Aorta (tissue), 5 donors: Measurements from ENCODE around the gene TRIM15. TPM values are rescaled to one million over a fixed set of nuclear protein-coding genes. Genes with fewer than 3 reads are reported as not detected.
"Not testable (repeated sequence)": the region's sequence is repeated elsewhere in the genome, so short reads cannot be mapped to it uniquely, and the experiment has no call there.

Source experiments
- ATAC-seq: fragments of 200-7000 bp; cut with Tn5 transposase; one replicate; pipeline ENCODE4 v1.9.1; 2022; ENCODE audit warnings: moderate library complexity; ENCODE audit not compliant: low FRiP score
- DNase-seq, 2 donors: peaks; one replicate each; pipeline ENCODE4 v3.0.0-alpha.2; 2020
- H3K27ac ChIP-seq, 2 donors: one replicate each; pipeline ENCODE4 v1.5.1; 2013; ENCODE audit warnings: low read length in 2 of 2, mild to moderate bottlenecking in 2 of 2, moderate library complexity in 2 of 2, control low read depth in 1 of 2, inconsistent platforms in 1 of 2, low read depth in 1 of 2
- H3K27me3 ChIP-seq, 2 donors: one replicate each; pipeline ENCODE4 v1.6.1; 2013; ENCODE audit warnings: control low read depth in 1 of 2, low read length in 1 of 2, mild to moderate bottlenecking in 1 of 2, moderate library complexity in 1 of 2; ENCODE audit not compliant: insufficient read depth in 2 of 2, control insufficient read depth in 1 of 2
- H3K36me3 ChIP-seq, 2 donors: one replicate each; pipeline ENCODE4 v1.6.1; 2013; ENCODE audit warnings: control low read depth in 1 of 2, low read length in 1 of 2, mild to moderate bottlenecking in 1 of 2; ENCODE audit not compliant: insufficient read depth in 2 of 2, control insufficient read depth in 1 of 2
- H3K4me1 ChIP-seq, 2 donors: one replicate each; pipeline ENCODE4 v1.6.1; 2013; ENCODE audit warnings: low read length in 2 of 2, control low read depth in 1 of 2, mild to moderate bottlenecking in 1 of 2, moderate library complexity in 1 of 2; ENCODE audit not compliant: insufficient read depth in 2 of 2, control insufficient read depth in 1 of 2
- H3K4me3 ChIP-seq, 2 donors: one replicate each; pipeline ENCODE4 v1.5.1; 2013; ENCODE audit warnings: low read length in 2 of 2, control low read depth in 1 of 2, mild to moderate bottlenecking in 1 of 2
- H3K9me3 ChIP-seq: one replicate; pipeline ENCODE4 v1.6.1; 2013; ENCODE audit warnings: mild to moderate bottlenecking, low read length; ENCODE audit not compliant: control insufficient read depth
- WGBS, 2 donors: extraction: QIAGEN DNeasy Blood & Tissue Kit; methylation state at CpG; one replicate each; pipeline ENCODE4 v1.1.7; 2013; 5-methylcytosine and 5-hydroxymethylcytosine counted together
- intact Hi-C, 2 donors: fragments of 100-400 bp; cut with DNase I; formaldehyde crosslinking; loops; one replicate each; pipeline versions ENCODE4 v1.14.2 to v1.15.0; 2022
- long read RNA-seq, 2 donors: library from polyadenylated mRNA; unstranded; transcript quantifications; one replicate each; pipeline ENCODE4 v2.0.0, GENCODE V29; 2020 to 2021
- polyA plus RNA-seq, 2 donors: library from polyadenylated mRNA; stranded (reverse); fragments of 200-250 nt; gene quantifications; one replicate each; pipeline ENCODE4 v1.2.3, GENCODE V29; 2013
- total RNA-seq, 2 donors: library from RNA; stranded (reverse); fragmentation: NEBNext Ultra II Directional; extraction: Animal tissue kit (Norgen Biotek cat#: 25700); gene quantifications; one replicate each; pipeline ENCODE4 v1.2.1, GENCODE V29; 2021
- donor health status: healthy with polysubstance abuse.
- donor health status: Bipolar disorder and iron deficiency.
- donor health status: DM: no; HTN: no; CAD: no.
- donor health status: DM: no; HTN: no; CAD: no.
- donor health status: DM: yes; HTN: yes; CAD: no.

The TRIM15 gene
- total RNA-seq, result not detected
- polyA plus RNA-seq, result 1 to 10 TPM; 1.6 to 7.0 TPM
- long read RNA-seq, donor 1, result 0 reads
- long read RNA-seq, donor 2, result 0 reads

DNA sequence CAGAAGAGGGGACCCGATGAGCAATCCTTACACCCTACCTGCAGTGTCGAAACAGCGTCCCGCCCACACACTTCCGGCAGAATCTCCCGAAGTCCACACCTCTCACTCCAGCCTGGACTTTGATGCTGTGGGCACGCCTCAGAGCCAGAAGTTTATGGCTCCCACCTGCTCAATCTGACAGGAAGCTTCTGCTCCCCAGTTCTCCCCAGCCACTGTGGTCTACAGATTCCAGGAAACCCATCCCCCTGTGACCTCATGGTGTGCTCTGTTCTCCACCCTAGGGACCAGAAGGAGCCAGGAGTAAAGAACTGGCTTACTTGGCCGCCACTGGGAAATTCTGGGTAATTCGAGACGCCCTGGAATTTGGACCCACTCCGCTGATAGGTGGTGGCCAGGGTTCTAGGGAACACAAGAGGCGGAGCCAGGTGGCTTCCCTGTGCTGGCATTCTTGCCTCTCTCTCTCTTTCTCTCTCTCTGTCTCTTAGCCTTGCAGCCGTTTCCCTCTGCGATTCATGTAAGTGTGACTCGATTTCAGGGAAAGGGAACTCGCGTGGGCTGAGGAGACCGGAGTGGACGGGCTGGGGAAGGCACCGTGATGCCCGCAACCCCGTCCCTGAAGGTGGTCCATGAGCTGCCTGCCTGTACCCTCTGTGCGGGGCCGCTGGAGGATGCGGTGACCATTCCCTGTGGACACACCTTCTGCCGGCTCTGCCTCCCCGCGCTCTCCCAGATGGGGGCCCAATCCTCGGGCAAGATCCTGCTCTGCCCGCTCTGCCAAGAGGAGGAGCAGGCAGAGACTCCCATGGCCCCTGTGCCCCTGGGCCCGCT lies at the start of gene TRIM15:
Gene TRIM15, plus strand, starts transcription at position 457 of the 828 bp plus-strand sequence. Its CDS starts 139 bp downstream, at position 596.
- no peak within 1 kb of the TSS for H3K27ac ChIP-seq
- DNase-seq (no peak), ATAC-seq (no peak)
- H3K27me3 ChIP-seq, result no peaks in the 10 kb centered on the region
- WGBS, 2 donors, result 76 to 79% methylated on average over 31 of the region's 31 CpGs
- no peaks in the 10 kb centered on the region for H3K4me1 ChIP-seq
- no peaks in the 10 kb centered on the region for H3K36me3 ChIP-seq
- intact Hi-C loops, result no loop called here
- H3K4me3 ChIP-seq, result no peak within 1 kb of the TSS
- no peaks in the 10 kb centered on the region for H3K9me3 ChIP-seq

DNA sequence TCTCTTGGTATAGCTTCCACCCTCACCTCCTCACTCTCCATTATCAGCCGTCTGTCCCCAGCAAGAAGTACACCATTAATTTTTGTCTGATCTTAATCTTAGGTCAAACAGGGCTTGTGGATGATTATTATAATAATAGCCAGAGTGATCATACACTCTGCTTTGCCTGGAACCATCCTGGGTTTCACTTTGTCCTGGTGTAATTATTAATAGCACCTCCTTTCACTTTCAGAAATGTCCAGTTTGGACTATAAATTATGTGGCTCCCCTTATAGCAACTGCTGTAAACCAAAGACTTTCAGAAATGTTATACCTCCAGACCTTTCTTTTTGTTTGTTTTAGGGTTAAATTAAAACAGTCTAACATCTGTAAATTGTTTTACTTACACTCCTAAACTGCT lies 49.5 kb upstream of the TRIM15 start:
- 65 to 81% methylated on average over 1 of the region's 1 CpG for whole genome bisulfite sequencing, 2 donors
- intact Hi-C loops, result no loop called here
- no peaks in the 10 kb centered on the region for H3K4me1 ChIP-seq
- H3K27me3 ChIP-seq, result no peaks in the 10 kb centered on the region
- no peak overlapping the region for H3K4me3 ChIP-seq
- ATAC-seq (no peak), DNase-seq (no peak)
- no peaks in the 10 kb centered on the region for H3K36me3 ChIP-seq
- H3K27ac ChIP-seq, result no peak overlapping the region
- no peaks in the 10 kb centered on the region for H3K9me3 ChIP-seq

DNA sequence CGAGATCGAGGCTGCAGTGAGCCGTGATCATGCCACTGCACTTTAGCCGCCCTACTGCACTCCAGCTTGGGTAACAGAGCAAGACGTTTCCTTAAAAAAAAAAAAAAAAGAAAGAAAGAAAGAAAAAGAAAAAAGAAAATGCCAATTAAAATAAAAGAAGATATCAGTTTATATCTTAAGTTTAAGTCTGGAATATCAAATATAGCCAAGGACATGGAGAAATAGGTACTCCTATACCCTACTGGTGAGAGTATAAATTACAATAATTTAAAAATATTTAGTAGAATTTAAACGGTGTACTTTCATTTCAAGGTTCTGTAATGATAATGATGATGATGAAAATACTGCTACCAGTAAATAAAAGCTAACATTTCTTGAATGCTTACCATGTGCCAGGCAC lies 46.6 kb upstream of the TRIM15 start:
- no peaks in the 10 kb centered on the region for H3K27me3 ChIP-seq
- intact Hi-C loops, result no loop called here
- WGBS, 2 donors, result 76 to 78% methylated on average over 6 of the region's 6 CpGs
- no peaks in the 10 kb centered on the region for H3K4me1 ChIP-seq
- H3K27ac ChIP-seq, result no peak overlapping the region
- ATAC-seq (no peak), DNase-seq (no peak)
- no peaks in the 10 kb centered on the region for H3K9me3 ChIP-seq
- no peaks in the 10 kb centered on the region for H3K36me3 ChIP-seq
- H3K4me3 ChIP-seq, result no peak overlapping the region

DNA sequence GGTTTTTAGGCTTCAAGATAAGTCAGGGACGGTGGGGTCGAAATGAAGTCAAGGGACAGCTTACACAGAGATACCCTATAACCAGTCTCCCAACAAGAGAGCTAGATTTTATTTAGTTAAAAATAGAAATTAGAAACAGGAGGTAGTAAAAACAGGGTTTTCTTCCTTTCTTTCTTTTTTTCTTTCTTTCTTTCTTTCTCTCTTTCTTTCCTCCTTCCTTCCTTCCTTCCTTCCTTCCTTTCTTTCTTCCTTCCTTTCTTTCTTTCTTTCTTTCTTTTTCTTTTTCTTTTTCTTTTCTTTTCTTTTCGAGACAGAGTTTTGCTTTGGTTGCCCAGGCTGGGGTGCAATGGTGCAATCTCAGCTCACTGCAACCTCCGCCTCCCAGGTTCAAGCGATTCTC lies 44.7 kb upstream of the TRIM15 start:
- DNase-seq, H3K36me3 ChIP-seq, H3K4me3 ChIP-seq, ATAC-seq, intact Hi-C loops, H3K4me1 ChIP-seq, H3K9me3 ChIP-seq, H3K27ac ChIP-seq, H3K27me3 ChIP-seq: not testable (repeated sequence)
- 90 to 94% methylated on average over 5 of the region's 5 CpGs for WGBS, 2 donors

DNA sequence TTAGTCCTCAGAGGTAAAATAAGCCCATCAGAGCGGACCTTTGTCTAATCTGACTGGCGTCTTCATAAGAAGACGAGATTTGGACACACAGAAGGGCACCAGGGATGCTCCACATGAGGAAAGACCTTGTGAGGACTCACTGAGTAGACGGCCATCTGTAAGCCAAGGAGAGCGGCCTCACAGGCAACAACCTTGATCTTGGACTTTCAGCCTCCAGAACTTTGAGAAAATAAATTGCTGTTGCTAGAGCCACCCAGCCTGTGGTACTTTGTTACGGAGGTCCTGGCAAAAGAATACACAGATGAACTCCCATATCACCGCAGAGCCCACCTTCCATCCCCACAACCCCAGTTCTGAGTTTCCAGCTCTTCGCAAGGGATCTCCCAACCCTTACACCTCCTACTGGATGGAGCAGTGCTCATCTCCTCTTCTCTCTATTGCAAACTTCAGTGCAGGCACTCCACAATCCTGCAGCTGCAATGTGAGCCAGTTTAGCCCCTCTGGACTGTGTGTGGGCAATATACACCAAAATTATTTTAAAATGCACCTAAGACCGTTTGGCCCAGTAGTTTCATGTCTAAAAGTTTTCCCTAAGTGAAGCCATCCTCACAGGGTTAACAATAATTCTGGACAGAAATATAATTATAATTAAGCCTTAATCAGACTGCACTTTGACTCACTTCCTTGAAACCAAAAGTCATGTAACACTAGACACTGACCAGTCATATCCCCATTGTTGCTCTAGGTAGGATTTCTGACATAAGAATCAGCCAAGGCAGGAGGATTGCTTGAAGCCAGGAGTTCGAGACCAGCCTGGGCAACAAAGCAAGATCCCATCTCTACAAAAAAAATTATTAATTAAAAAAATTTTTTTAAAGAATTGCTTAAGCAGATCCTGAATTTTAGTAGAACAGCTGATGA lies 41.6 kb upstream of the TRIM15 start:
- no peak overlapping the region for H3K27ac ChIP-seq
- DNase-seq, result no peak
- no peaks in the 10 kb centered on the region for H3K36me3 ChIP-seq
- intact Hi-C loops, result no loop called here
- H3K4me1 ChIP-seq, result no peaks in the 10 kb centered on the region
- H3K27me3 ChIP-seq, result no peaks in the 10 kb centered on the region
- H3K9me3 ChIP-seq, result no peaks in the 10 kb centered on the region
- WGBS, 2 donors, result 73 to 84% methylated on average over 10 of the region's 10 CpGs
- no peak for ATAC-seq
- no peak overlapping the region for H3K4me3 ChIP-seq

DNA sequence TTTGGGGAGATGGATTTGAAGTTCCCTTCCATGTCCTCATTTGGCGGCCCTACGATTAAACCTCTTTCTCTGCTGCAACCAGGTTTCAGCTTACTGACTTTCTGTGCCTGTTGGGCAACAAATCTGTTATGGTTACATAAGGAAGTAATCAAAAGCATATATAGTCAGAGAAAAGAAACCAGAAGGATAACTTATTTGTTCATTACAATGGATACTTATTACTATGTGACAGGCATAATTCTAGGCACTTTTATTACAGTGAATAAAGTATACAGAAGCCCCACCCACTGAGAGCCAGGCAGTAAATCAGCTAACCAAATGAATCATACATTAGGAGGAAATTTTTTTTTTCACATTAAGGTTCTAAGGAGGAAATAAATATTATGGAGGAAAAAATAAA lies 40.8 kb upstream of the TRIM15 start:
- Histone ChIP-seq H3K27me3 (no peaks in the 10 kb centered on the region), H3K27ac (no peak overlapping the region), H3K4me1 (no peaks in the 10 kb centered on the region), H3K4me3 (no peak overlapping the region), H3K36me3 (no peaks in the 10 kb centered on the region), H3K9me3 (no peaks in the 10 kb centered on the region)
- WGBS, 2 donors, result 26 to 55% methylated on average over 2 of the region's 2 CpGs
- intact Hi-C loops, result no loop called here
- no peak for ATAC-seq
- no peak for DNase-seq

DNA sequence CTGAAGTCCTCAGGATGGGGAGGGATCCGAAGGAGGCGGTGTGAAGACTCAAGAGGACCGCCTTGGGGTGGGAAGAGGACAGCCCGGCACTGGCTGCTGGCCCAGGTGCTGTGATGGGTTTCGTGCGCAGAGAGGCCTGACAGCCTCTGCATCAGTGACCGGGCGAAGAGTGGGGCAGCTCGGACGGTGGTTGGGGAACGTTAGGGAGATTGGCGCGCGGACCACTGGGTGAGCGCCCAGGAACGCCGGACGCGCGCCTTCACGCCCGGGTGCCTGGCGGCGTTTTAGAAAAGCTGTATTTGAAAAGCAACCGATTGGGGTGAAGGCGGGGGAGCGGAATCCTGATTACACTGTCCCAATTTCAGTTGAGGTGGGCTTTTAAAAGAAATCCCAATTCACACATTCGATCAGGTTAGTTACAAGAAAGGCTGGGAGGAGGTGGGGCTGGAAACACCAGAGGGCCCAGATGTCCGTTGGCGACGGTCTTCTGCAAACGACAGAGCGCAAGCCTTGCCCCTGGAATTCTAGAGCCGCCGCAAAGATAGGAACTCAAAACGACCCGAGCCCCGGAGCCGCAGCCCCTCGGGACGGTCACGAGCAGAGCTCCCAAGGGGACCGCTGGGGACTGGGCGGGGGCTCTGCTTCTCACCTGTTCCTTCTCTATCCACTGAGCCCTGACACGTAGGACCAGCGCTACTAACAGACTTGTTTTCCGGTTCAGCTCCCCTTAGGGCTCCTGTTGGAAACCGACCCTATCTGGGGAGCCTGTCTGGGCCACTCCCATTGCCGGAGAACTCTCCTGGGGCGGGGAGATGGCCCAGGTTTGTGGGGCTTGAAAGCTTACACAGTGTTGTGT lies 35.9 kb upstream of the TRIM15 start:
- no peaks in the 10 kb centered on the region for H3K9me3 ChIP-seq
- WGBS, 2 donors, result 3 to 6% methylated on average over 50 of the region's 50 CpGs
- DNase-seq (no peak), ATAC-seq (no peak)
- no peaks in the 10 kb centered on the region for H3K4me1 ChIP-seq
- H3K4me3 ChIP-seq, result no peak overlapping the region
- no peak overlapping the region for H3K27ac ChIP-seq
- no peaks in the 10 kb centered on the region for H3K36me3 ChIP-seq
- intact Hi-C loops, result no loop called here
- no peaks in the 10 kb centered on the region for H3K27me3 ChIP-seq
